ENCODE results near the gene SLC12A9. TPM values are rescaled to one million over a fixed set of nuclear protein-coding genes. Genes with fewer than 3 reads are reported as not detected.

SLC12A9 gene
- total and polyA plus RNA-seq, 2 experiments from 2014 or later, result 10.3 to 39.9 TPM

GRCh38 chr7:100874577-100875355, 22.3 kb downstream of the SLC12A9 start, which contains the start of gene SRRT:
Gene SRRT (plus strand): TSS chr7:100875103. CDS start chr7:100875591, 488 bp downstream.
- Mint-ChIP-seq H3K9me3 (peaks cover 3% of the 10 kb centered on the region), H3K27me3 (ENCODE audit: insufficient read depth, low read depth, poor library complexity) (peaks cover 28% of the 10 kb centered on the region), H3K27ac (peak within 1 kb of the TSS; percentile 99), H3K4me3 (peak within 1 kb of the TSS; percentile 100), H3K4me1 (peaks cover 25% of the 10 kb centered on the region), H3K36me3 (ENCODE audit: low read depth) (peaks cover 94% of the 10 kb centered on the region)
- Histone ChIP-seq H3K4me3 (peak within 1 kb of the TSS; percentile 98), H3K79me2 (replicated peaks; ENCODE audit: insufficient read depth) (peaks cover 48% of the 10 kb centered on the region), H3K27ac (ENCODE audit: low read depth) (peak within 1 kb of the TSS; percentile 99), H3K27me3 (ENCODE audit: insufficient read depth) (no peaks in the 10 kb centered on the region), H3K36me3 (ENCODE audit: insufficient read depth) (peaks cover 40% of the 10 kb centered on the region), H3K4me2 (peak within 1 kb of the TSS; percentile 100), H3F3A (replicated peaks; ENCODE audit: low read depth) (peaks cover 26% of the 10 kb centered on the region), H3K4me1 (ENCODE audit: insufficient read depth) (peaks cover 8% of the 10 kb centered on the region), H4K20me1 (replicated peaks; ENCODE audit: insufficient read depth) (peaks cover 44% of the 10 kb centered on the region), H2AFZ (0 out of 2 replicates have a peak within 1 kb of the TSS, but pooled peaks have one; percentile 84), H3K9me2 (ENCODE audit: insufficient read depth) (no peaks in the 10 kb centered on the region)
- ATAC-seq, result peak; percentile 88
- peak; percentile 100 for DNase-seq (ENCODE audit: low spot score)
- TF ChIP-seq CREB1 (CRISPR knock-in tag; IDR thresholded peaks at IDR 0.05; ENCODE audit: low read depth) (peak; percentile 72), ETS1 (IDR thresholded peaks at IDR 0.05) (peak; percentile 78), POLR2AphosphoS5 (IDR thresholded peaks at IDR 0.05; ENCODE audit: low read depth) (peak; percentile 96), EZH2phosphoT487 (IDR thresholded peaks at IDR 0.05; ENCODE audit: unreplicated experiment) (no peak)

GRCh38 chr7:100875356-100875751, 22.8 kb downstream of the SLC12A9 start:
- H2AFZ ChIP-seq, result 0 out of 2 replicates have a peak overlapping the region, but pooled peaks have one; percentile 84
- ATAC-seq, result peak; percentile 22
- peaks cover 48% of the 10 kb centered on the region for H4K20me1 ChIP-seq (replicated peaks; ENCODE audit: insufficient read depth)

More at GRCh38 chr7:100875356-100875751, 22.8 kb downstream of the SLC12A9 start:
- no peak for TF ChIP-seq ZNF462 (CRISPR knock-in tag; IDR thresholded peaks at IDR 0.05)
- no peak for TF ChIP-seq REST (IDR thresholded peaks at IDR 0.05; ENCODE audit: unreplicated experiment)
- no peak for TF ChIP-seq CREB1 (CRISPR knock-in tag; IDR thresholded peaks at IDR 0.05; ENCODE audit: low read depth)
- no peak for TF ChIP-seq EZH2phosphoT487 (IDR thresholded peaks at IDR 0.05; ENCODE audit: unreplicated experiment)
- TF ChIP-seq EZH2 (IDR thresholded peaks at IDR 0.05; ENCODE audit: low read depth, unreplicated experiment), result no peak
- TF ChIP-seq ZNF331 (CRISPR knock-in tag; IDR thresholded peaks at IDR 0.05; ENCODE audit: low read depth), result no peak
- Mint-ChIP-seq H3K9me3 (peaks cover 3% of the 10 kb centered on the region), H3K36me3 (ENCODE audit: low read depth) (peaks cover 92% of the 10 kb centered on the region), H3K4me1 (peaks cover 28% of the 10 kb centered on the region), H3K27me3 (ENCODE audit: insufficient read depth, low read depth, poor library complexity) (peaks cover 31% of the 10 kb centered on the region), H3K4me3 (peak overlapping the region; percentile 100), H3K27ac (peak overlapping the region; percentile 99)
- no peaks in the 10 kb centered on the region for H3K9me2 ChIP-seq (ENCODE audit: insufficient read depth)
- peaks cover 53% of the 10 kb centered on the region for H3K79me2 ChIP-seq (replicated peaks; ENCODE audit: insufficient read depth)
- peak overlapping the region; percentile 100 for H3K4me2 ChIP-seq
- peaks cover 8% of the 10 kb centered on the region for H3K4me1 ChIP-seq (ENCODE audit: insufficient read depth)
- H3K27ac ChIP-seq (ENCODE audit: low read depth), result peak overlapping the region; percentile 98
- H3K4me3 ChIP-seq, result peak overlapping the region; percentile 98
- peaks cover 26% of the 10 kb centered on the region for H3F3A ChIP-seq (replicated peaks; ENCODE audit: low read depth)
- H3K36me3 ChIP-seq (ENCODE audit: insufficient read depth), result peaks cover 42% of the 10 kb centered on the region
- DNase-seq (ENCODE audit: low spot score), result peak; percentile 59
- H3K27me3 ChIP-seq (ENCODE audit: insufficient read depth), result no peaks in the 10 kb centered on the region

Data from GM23338 (cell line).